Activated CD4-positive, alpha-beta T cell treated with anti-CD3 and anti-CD28 coated beads, Interleukin-2, amount 10 ng/mL, durations not matched to agents 24 days and 14 days (primary cell): ENCODE results near the gene TP63. TPM values are rescaled to one million over a fixed set of nuclear protein-coding genes. Genes with fewer than 3 reads are reported as not detected.
A peak's percentile ranks its signal among the peaks of the same experiment; 100 is the strongest.
"Not testable (repeated sequence)": the region's sequence is repeated elsewhere in the genome, so short reads cannot be mapped to it uniquely, and the experiment has no call there.

Experiments used
- DNase-seq: peaks from one replicate; pipeline ENCODE4 v3.0.0; 2022
- H3K27ac Mint-ChIP-seq: one replicate; pipeline ENCODE4 v1.8.0; 2022; ENCODE audit warnings: mild to moderate bottlenecking, mixed read lengths
- H3K27me3 Mint-ChIP-seq: one replicate; pipeline ENCODE4 v1.8.0; 2022; ENCODE audit warnings: mixed read lengths
- H3K36me3 Mint-ChIP-seq: one replicate; pipeline ENCODE4 v1.8.0; 2022; ENCODE audit warnings: low read depth, mild to moderate bottlenecking, mixed read lengths
- H3K4me1 Mint-ChIP-seq: one replicate; pipeline ENCODE4 v1.8.0; 2021; ENCODE audit warnings: mixed read lengths
- H3K4me3 Mint-ChIP-seq: one replicate; pipeline ENCODE4 v1.8.0; 2022; ENCODE audit warnings: mild to moderate bottlenecking, moderate library complexity, mixed read lengths
- H3K9me3 Mint-ChIP-seq: one replicate; pipeline ENCODE4 v1.8.0; 2021; ENCODE audit warnings: mixed read lengths
- intact Hi-C: fragments of 100-400 bp; cut with micrococcal nuclease; formaldehyde crosslinking; loops from one replicate; pipeline ENCODE4 v1.15.1; 2023
- total RNA-seq: library from RNA; stranded (reverse); gene quantifications from 2 replicates; pipeline ENCODE4 v1.2.3, GENCODE V29; 2022

The TP63 gene
- 0.98 and 1.1 TPM in 2 replicates for total RNA-seq

GRCh38 chr3:189631373-189631408 is at the start of gene TP63:
Gene TP63 (plus strand): TSS chr3:189631389. CDS start chr3:189631516, 127 bp downstream.
- Mint-ChIP-seq H3K27ac (peak within 1 kb of the TSS; percentile 81), H3K27me3 (peaks cover 4% of the 10 kb centered on the region), H3K9me3 (peaks cover 6% of the 10 kb centered on the region), H3K36me3 (no peaks in the 10 kb centered on the region), H3K4me1 (peaks cover 20% of the 10 kb centered on the region), H3K4me3 (peak within 1 kb of the TSS; percentile 67)
- no peak for DNase-seq
- intact Hi-C loops, result loop anchor here (5.0 kb wide), 1 partner anchor 44 kb away; no protein-coding TSS in a partner anchor

GRCh38 chr3:189582179-189582578 is 49.0 kb upstream of the TP63 start:
- intact Hi-C loops, result no loop called here
- no peak overlapping the region for H3K27ac Mint-ChIP-seq
- peaks cover 2% of the 10 kb centered on the region for H3K36me3 Mint-ChIP-seq
- H3K9me3 Mint-ChIP-seq, result peaks cover 7% of the 10 kb centered on the region
- H3K4me3 Mint-ChIP-seq, result no peak overlapping the region
- H3K4me1 Mint-ChIP-seq, result peaks cover 6% of the 10 kb centered on the region
- peaks cover 1% of the 10 kb centered on the region for H3K27me3 Mint-ChIP-seq
- no peak for DNase-seq

- no peak overlapping the region for H3K27ac Mint-ChIP-seq
- intact Hi-C loops, result loop anchor here (5.0 kb wide), 2 partner anchors 48 to 312 kb away; partner anchors contain the start of gene TP63
These were observed 46.5 kb upstream of the TP63 start for GRCh38 chr3:189584645-189585044.

GRCh38 chr3:189586941-189587663 is 44.1 kb upstream of the TP63 start:
- DNase-seq, result no peak
- H3K27me3 Mint-ChIP-seq, result peaks cover 1% of the 10 kb centered on the region
- peaks cover 10% of the 10 kb centered on the region for H3K4me1 Mint-ChIP-seq
- no peaks in the 10 kb centered on the region for H3K36me3 Mint-ChIP-seq
- peak overlapping the region; percentile 23 for H3K27ac Mint-ChIP-seq
- intact Hi-C loops, result loop anchor here (2.0 to 5.0 kb wide), 3 partner anchors 22 to 315 kb away; partner anchors contain the start of gene TP63
- no peak overlapping the region for H3K4me3 Mint-ChIP-seq
- H3K9me3 Mint-ChIP-seq, result peaks cover 14% of the 10 kb centered on the region

More at GRCh38 chr3:189584645-189585044, 46.5 kb upstream of the TP63 start:
- Mint-ChIP-seq H3K9me3 (peaks cover 9% of the 10 kb centered on the region), H3K4me3 (no peak overlapping the region), H3K36me3 (no peaks in the 10 kb centered on the region), H3K4me1 (peaks cover 10% of the 10 kb centered on the region), H3K27me3 (peaks cover 1% of the 10 kb centered on the region)
- DNase-seq, result no peak

GRCh38 chr3:189587664-189588040 is 43.5 kb upstream of the TP63 start:
- Mint-ChIP-seq H3K36me3 (no peaks in the 10 kb centered on the region), H3K4me3 (no peak overlapping the region)
- intact Hi-C loops, result loop anchor here (2.0 to 5.0 kb wide), 3 partner anchors 23 to 315 kb away; partner anchors contain the start of gene TP63

GRCh38 chr3:189588070-189588469 is 43.1 kb upstream of the TP63 start:
- no peak overlapping the region for H3K4me3 Mint-ChIP-seq
- H3K27ac Mint-ChIP-seq, result no peak overlapping the region
- intact Hi-C loops, result loop anchor here (5.0 kb wide), 2 partner anchors 44 to 316 kb away; partner anchors contain the start of gene TP63
- H3K36me3 Mint-ChIP-seq, result no peaks in the 10 kb centered on the region
- H3K27me3 Mint-ChIP-seq, result peaks cover 1% of the 10 kb centered on the region
- peaks cover 17% of the 10 kb centered on the region for H3K9me3 Mint-ChIP-seq
- H3K4me1 Mint-ChIP-seq, result peaks cover 10% of the 10 kb centered on the region
- DNase-seq, result no peak

More at GRCh38 chr3:189587664-189588040, 43.5 kb upstream of the TP63 start:
- no peak for DNase-seq
- Mint-ChIP-seq H3K27ac (no peak overlapping the region), H3K27me3 (peaks cover 1% of the 10 kb centered on the region), H3K4me1 (peaks cover 10% of the 10 kb centered on the region), H3K9me3 (peaks cover 17% of the 10 kb centered on the region)

GRCh38 chr3:189588475-189589178 is 42.6 kb upstream of the TP63 start:
- H3K27me3 Mint-ChIP-seq, result peaks cover 1% of the 10 kb centered on the region
- intact Hi-C loops, result loop anchor here (5.0 kb wide), 2 partner anchors 44 to 316 kb away; partner anchors contain the start of gene TP63
- no peaks in the 10 kb centered on the region for H3K36me3 Mint-ChIP-seq
- no peak overlapping the region for H3K4me3 Mint-ChIP-seq
- no peak for DNase-seq
- peaks cover 17% of the 10 kb centered on the region for H3K9me3 Mint-ChIP-seq
- peaks cover 10% of the 10 kb centered on the region for H3K4me1 Mint-ChIP-seq
- H3K27ac Mint-ChIP-seq, result no peak overlapping the region

GRCh38 chr3:189589179-189589569 is 42.0 kb upstream of the TP63 start:
- no peak overlapping the region for H3K4me3 Mint-ChIP-seq
- intact Hi-C loops, result loop anchor here (5.0 kb wide), 2 partner anchors 43 to 317 kb away; partner anchors contain the start of gene TP63
- no peaks in the 10 kb centered on the region for H3K36me3 Mint-ChIP-seq
- H3K27ac Mint-ChIP-seq, result no peak overlapping the region
- peaks cover 1% of the 10 kb centered on the region for H3K27me3 Mint-ChIP-seq
- H3K4me1 Mint-ChIP-seq, result peaks cover 10% of the 10 kb centered on the region
- H3K9me3 Mint-ChIP-seq, result peaks cover 17% of the 10 kb centered on the region
- DNase-seq, result no peak

- no peak for DNase-seq
- Mint-ChIP-seq H3K4me1 (peaks cover 10% of the 10 kb centered on the region), H3K27me3 (peaks cover 1% of the 10 kb centered on the region), H3K36me3 (no peaks in the 10 kb centered on the region), H3K9me3 (peaks cover 17% of the 10 kb centered on the region), H3K4me3 (no peak overlapping the region), H3K27ac (no peak overlapping the region)
- intact Hi-C loops, result no loop called here
These were observed 41.0 kb upstream of the TP63 start for GRCh38 chr3:189590223-189590622.

- Mint-ChIP-seq H3K9me3 (peaks cover 17% of the 10 kb centered on the region), H3K4me3 (no peak overlapping the region), H3K27ac (no peak overlapping the region)
These were observed 37.6 kb upstream of the TP63 start for GRCh38 chr3:189593581-189593980.

GRCh38 chr3:189596078-189596979 is 34.9 kb upstream of the TP63 start:
- H3K4me1 Mint-ChIP-seq, H3K36me3 Mint-ChIP-seq, H3K4me3 Mint-ChIP-seq, H3K9me3 Mint-ChIP-seq, H3K27me3 Mint-ChIP-seq, intact Hi-C loops, H3K27ac Mint-ChIP-seq, DNase-seq: not testable (repeated sequence)

More at GRCh38 chr3:189593581-189593980, 37.6 kb upstream of the TP63 start:
- no peak for DNase-seq
- intact Hi-C loops, result no loop called here
- Mint-ChIP-seq H3K4me1 (no peaks in the 10 kb centered on the region), H3K36me3 (no peaks in the 10 kb centered on the region), H3K27me3 (no peaks in the 10 kb centered on the region)

GRCh38 chr3:189597918-189598317 is 33.3 kb upstream of the TP63 start:
- no peaks in the 10 kb centered on the region for H3K36me3 Mint-ChIP-seq
- intact Hi-C loops, result no loop called here
- H3K27ac Mint-ChIP-seq, result no peak overlapping the region
- no peak overlapping the region for H3K4me3 Mint-ChIP-seq
- H3K9me3 Mint-ChIP-seq, result peaks cover 3% of the 10 kb centered on the region
- no peak for DNase-seq
- no peaks in the 10 kb centered on the region for H3K4me1 Mint-ChIP-seq
- peaks cover 2% of the 10 kb centered on the region for H3K27me3 Mint-ChIP-seq

- H3K9me3 Mint-ChIP-seq, result peaks cover 3% of the 10 kb centered on the region
- intact Hi-C loops, result no loop called here
These were observed 32.5 kb upstream of the TP63 start for GRCh38 chr3:189598530-189599225.

More at GRCh38 chr3:189598530-189599225, 32.5 kb upstream of the TP63 start:
- no peak overlapping the region for H3K27ac Mint-ChIP-seq
- no peak for DNase-seq
- H3K27me3 Mint-ChIP-seq, result peaks cover 2% of the 10 kb centered on the region
- no peaks in the 10 kb centered on the region for H3K4me1 Mint-ChIP-seq
- H3K36me3 Mint-ChIP-seq, result no peaks in the 10 kb centered on the region
- no peak overlapping the region for H3K4me3 Mint-ChIP-seq
